ENCODE measurements around the gene PRG2. TPM values are rescaled to one million over a fixed set of nuclear protein-coding genes. Genes with fewer than 3 reads are reported as not detected.

The PRG2 gene
- total RNA-seq, 1 experiment from 2014 or later, result not detected

DNA sequence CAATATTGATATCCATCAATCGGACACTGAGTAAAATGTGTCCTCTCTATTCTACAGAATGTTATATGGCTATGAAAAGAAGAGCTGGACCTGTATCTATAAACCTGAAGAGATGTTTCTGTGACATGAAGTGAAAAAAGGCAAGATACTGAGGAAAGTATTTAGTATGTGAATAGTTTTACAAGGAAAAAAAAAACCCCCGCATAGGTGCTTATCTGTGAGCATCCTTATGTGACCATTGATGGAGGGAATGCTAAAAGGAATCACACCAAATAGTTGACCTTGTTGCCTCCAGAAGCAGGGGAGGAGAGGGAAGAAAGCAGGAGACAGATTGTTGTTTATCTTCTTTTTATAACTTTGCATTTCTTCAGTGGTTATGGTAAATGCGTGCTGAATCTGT, 661 bp upstream of the PRG2 start:
- no peak for ATAC-seq
- Histone ChIP-seq H3K4me1 (ENCODE audit: control insufficient read depth, insufficient read depth, low read length) (no peaks in the 10 kb centered on the region), H3K27me3 (ENCODE audit: control insufficient read depth, insufficient read depth, low read length) (peaks cover 20% of the 10 kb centered on the region), H3K9me3 (ENCODE audit: control insufficient read depth, insufficient read depth, low read depth, low read length) (no peaks in the 10 kb centered on the region), H3K36me3 (ENCODE audit: control insufficient read depth, insufficient read depth, low read length) (no peaks in the 10 kb centered on the region), H3K27ac (ENCODE audit: low read length) (no peak overlapping the region), H3K4me3 (ENCODE audit: low read depth in 2 of 2, low read length in 2 of 2) (no peak overlapping the region)
- BruUV-seq (replicated peaks), result no TSS peak
- TF ChIP-seq, protein P1, sequence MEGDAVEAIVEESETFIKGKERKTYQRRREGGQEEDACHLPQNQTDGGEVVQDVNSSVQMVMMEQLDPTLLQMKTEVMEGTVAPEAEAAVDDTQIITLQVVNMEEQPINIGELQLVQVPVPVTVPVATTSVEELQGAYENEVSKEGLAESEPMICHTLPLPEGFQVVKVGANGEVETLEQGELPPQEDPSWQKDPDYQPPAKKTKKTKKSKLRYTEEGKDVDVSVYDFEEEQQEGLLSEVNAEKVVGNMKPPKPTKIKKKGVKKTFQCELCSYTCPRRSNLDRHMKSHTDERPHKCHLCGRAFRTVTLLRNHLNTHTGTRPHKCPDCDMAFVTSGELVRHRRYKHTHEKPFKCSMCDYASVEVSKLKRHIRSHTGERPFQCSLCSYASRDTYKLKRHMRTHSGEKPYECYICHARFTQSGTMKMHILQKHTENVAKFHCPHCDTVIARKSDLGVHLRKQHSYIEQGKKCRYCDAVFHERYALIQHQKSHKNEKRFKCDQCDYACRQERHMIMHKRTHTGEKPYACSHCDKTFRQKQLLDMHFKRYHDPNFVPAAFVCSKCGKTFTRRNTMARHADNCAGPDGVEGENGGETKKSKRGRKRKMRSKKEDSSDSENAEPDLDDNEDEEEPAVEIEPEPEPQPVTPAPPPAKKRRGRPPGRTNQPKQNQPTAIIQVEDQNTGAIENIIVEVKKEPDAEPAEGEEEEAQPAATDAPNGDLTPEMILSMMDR (IDR thresholded peaks at IDR 0.05), result no peak
- TF ChIP-seq, protein P2, sequence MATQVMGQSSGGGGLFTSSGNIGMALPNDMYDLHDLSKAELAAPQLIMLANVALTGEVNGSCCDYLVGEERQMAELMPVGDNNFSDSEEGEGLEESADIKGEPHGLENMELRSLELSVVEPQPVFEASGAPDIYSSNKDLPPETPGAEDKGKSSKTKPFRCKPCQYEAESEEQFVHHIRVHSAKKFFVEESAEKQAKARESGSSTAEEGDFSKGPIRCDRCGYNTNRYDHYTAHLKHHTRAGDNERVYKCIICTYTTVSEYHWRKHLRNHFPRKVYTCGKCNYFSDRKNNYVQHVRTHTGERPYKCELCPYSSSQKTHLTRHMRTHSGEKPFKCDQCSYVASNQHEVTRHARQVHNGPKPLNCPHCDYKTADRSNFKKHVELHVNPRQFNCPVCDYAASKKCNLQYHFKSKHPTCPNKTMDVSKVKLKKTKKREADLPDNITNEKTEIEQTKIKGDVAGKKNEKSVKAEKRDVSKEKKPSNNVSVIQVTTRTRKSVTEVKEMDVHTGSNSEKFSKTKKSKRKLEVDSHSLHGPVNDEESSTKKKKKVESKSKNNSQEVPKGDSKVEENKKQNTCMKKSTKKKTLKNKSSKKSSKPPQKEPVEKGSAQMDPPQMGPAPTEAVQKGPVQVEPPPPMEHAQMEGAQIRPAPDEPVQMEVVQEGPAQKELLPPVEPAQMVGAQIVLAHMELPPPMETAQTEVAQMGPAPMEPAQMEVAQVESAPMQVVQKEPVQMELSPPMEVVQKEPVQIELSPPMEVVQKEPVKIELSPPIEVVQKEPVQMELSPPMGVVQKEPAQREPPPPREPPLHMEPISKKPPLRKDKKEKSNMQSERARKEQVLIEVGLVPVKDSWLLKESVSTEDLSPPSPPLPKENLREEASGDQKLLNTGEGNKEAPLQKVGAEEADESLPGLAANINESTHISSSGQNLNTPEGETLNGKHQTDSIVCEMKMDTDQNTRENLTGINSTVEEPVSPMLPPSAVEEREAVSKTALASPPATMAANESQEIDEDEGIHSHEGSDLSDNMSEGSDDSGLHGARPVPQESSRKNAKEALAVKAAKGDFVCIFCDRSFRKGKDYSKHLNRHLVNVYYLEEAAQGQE (IDR thresholded peaks at IDR 0.05; ENCODE audit: insufficient read depth in 1 of 2, low read depth in 2 of 2, low read length in 1 of 2), result no peak
- no peak for TF ChIP-seq TCF7L2 (IDR thresholded peaks at IDR 0.05; ENCODE audit: low read depth, low read length)
- in situ Hi-C loops (cut with HindIII; ENCODE audit: low pct_unique_long_range_greater_than_20kb, low sequenced_read_pairs) (no loop called here), intact Hi-C loops (cut with micrococcal nuclease; ENCODE audit: unreplicated experiment) (no loop called here)
- DNase-seq (ENCODE audit: low read depth, low spot score), result no peak
- POLR2A ChIA-PET, result no interaction called here
- CTCF ChIA-PET, result no interaction called here

GRCh38 chr11:57387289-57388030, 3.0 kb downstream of the PRG2 start:
- CTCF ChIA-PET, result no interaction called here
- H3K9me3 ChIP-seq (ENCODE audit: control insufficient read depth, insufficient read depth, low read depth, low read length), result no peaks in the 10 kb centered on the region
- POLR2A ChIA-PET, result no interaction called here
- no peak for ATAC-seq
- DNase-seq (ENCODE audit: low read depth, low spot score), result no peak
- H3K4me3 ChIP-seq (ENCODE audit: low read depth in 2 of 2, low read length in 2 of 2), result no peak overlapping the region
- peaks cover 21% of the 10 kb centered on the region for H3K27me3 ChIP-seq (ENCODE audit: control insufficient read depth, insufficient read depth, low read length)
- no peak overlapping the region for H3K27ac ChIP-seq (ENCODE audit: low read length)
- H3K36me3 ChIP-seq (ENCODE audit: control insufficient read depth, insufficient read depth, low read length), result no peaks in the 10 kb centered on the region
- no TSS peak for BruUV-seq (replicated peaks)
- in situ Hi-C loops (cut with HindIII; ENCODE audit: low pct_unique_long_range_greater_than_20kb, low sequenced_read_pairs) (no loop called here), intact Hi-C loops (cut with micrococcal nuclease; ENCODE audit: unreplicated experiment) (no loop called here)
- TF ChIP-seq, protein P2 (IDR thresholded peaks at IDR 0.05; ENCODE audit: insufficient read depth in 1 of 2, low read depth in 2 of 2, low read length in 1 of 2), result no peak
- no peak for TF ChIP-seq POLR2AphosphoS5 (IDR thresholded peaks at IDR 0.05; ENCODE audit: low read depth, low read length)
- TF ChIP-seq, protein P1 (IDR thresholded peaks at IDR 0.05), result no peak
- TF ChIP-seq SIN3A (IDR thresholded peaks at IDR 0.05; ENCODE audit: borderline replicate concordance, insufficient read depth, low read depth, low read length), result no peak
- no peak for TF ChIP-seq TCF7L2 (IDR thresholded peaks at IDR 0.05; ENCODE audit: low read depth, low read length)
- H3K4me1 ChIP-seq (ENCODE audit: control insufficient read depth, insufficient read depth, low read length), result no peaks in the 10 kb centered on the region

Data from Panc1 (cell line).